ENCODE results near the gene HYAL3.
A peak's percentile ranks its signal among the peaks of the same experiment; 100 is the strongest.
"Not testable (repeated sequence)": the region's sequence is repeated elsewhere in the genome, so short reads cannot be mapped to it uniquely, and the experiment has no call there.

HYAL3 gene

GRCh38 chr3:50270422-50271224 lies 28.6 kb downstream of the HYAL3 start:
- no peak for DNase-seq (ENCODE audit: low read depth)

DNA sequence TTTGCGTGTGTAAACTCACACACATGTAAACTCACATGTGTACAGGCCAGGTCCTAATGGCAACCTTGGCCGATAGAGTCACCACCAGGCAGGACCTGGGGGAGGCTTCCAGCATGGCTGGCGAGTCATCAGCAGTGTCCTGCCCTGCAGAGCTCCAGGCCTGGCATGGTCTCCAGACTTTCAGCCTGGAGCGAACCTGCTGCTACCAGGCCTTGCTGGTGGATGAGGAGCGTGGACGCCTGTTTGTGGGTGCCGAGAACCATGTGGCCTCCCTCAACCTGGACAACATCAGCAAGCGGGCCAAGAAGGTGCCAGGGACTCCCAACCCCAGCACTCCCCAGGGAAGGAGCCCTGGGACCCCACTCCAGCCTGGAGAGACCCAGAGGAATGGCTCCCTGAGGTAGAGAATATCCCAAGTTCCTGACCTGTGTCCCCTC lies 29.2 kb downstream of the HYAL3 start:
- DNase-seq (ENCODE audit: low read depth) = no peak

DNA sequence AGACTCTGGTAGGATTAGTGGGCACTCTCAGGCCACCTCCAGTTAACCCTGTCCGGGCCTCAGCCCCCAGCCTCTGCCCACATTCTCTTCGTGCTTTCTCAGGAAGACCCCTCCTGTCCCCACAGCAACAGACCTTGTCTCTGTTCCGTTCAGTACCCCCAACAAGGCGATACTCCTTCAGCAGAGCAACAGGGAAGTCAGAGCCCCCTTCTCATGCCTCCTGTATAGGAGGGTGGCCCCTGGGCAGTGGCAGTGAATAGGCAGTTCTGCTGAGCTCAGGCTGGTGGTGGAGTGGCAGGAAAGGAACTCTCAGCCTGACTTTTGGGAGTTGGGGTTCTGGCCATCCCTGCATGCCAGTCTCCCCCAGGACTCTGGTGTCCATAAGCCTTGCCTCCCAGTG lies 29.7 kb downstream of the HYAL3 start:
- DNase-seq (ENCODE audit: low read depth) = no peak

GRCh38 chr3:50268703-50269451 lies 30.3 kb downstream of the HYAL3 start, which contains the start of gene SEMA3B:
Gene SEMA3B (plus strand): TSS chr3:50269147. CDS start chr3:50269241, 94 bp downstream.
- DNase-seq (ENCODE audit: low read depth) = no peak

DNA sequence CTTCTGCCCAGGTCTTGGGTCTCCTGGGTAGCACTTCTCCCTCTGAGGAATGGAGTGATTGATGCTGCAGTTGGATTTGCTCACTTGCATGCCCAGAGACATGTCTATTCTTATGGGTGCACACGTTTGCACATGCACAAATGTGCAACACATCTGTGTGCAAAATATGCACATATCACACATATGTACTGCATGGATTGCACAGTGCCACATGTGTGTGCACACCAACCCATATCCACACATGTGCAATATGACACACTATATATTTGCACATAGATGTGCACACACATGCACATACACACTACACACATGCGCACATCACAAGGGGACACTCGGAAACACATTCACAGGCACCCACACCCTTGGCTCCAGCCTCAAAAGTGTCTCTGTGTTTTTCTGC lies 30.9 kb downstream of the HYAL3 start:
- no peak for DNase-seq (ENCODE audit: low read depth)

DNA sequence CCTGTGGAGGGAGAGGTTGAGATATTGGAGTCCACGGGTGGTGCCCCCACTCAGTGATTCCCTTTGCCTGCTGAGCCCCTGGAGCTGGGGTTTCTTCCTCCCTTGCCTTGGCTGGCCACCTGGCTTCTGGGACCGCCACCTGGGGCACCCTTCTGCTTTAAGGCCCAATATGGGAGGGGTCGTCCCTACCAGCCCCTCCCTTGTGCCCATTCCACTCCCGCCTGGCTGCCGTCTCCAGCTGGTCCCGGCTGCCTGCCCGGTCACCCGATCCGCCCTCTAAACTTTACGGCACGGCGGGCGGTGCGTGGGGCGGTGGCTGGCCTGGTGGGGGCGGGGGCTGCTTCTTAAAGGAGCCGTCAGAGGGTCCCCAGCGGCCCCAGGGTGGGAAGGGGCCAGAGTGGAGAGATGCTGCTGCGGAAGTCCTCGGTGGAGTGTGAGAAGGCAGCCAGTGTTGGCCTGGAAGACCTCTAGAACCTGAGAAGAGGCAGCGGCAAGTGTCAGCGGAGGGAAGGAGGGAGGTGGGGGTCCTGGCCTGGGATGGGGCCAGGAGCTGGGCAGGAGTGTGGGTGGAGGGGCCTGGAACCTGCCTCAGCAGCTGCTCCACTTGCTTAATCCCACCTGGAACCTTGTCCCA lies 31.8 kb downstream of the HYAL3 start:
- no peak for DNase-seq (ENCODE audit: low read depth)

DNA sequence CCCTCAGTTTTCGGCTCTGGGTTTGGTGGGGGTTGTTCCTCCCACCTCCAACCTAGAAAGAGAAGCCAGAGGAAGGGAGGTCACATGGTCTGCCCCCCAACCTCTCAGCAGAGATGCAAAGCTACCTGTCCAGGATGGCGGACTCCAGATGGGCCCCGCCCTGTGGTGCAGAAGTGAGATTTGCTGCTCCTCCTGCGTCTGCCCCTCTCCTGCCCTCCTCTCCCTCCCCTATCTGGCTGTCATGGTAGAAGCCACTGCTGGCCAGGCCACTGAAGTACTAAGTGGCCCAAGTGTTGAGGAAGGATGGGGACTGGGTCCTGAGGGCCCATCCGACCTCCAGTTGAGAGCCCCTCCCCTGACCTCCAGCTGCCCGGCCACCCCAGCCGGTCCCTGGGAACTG lies 32.4 kb downstream of the HYAL3 start:
- DNase-seq (ENCODE audit: low read depth) = no peak

GRCh38 chr3:50266017-50266416 lies 33.2 kb downstream of the HYAL3 start:
- DNase-seq (ENCODE audit: low read depth) = no peak

DNA sequence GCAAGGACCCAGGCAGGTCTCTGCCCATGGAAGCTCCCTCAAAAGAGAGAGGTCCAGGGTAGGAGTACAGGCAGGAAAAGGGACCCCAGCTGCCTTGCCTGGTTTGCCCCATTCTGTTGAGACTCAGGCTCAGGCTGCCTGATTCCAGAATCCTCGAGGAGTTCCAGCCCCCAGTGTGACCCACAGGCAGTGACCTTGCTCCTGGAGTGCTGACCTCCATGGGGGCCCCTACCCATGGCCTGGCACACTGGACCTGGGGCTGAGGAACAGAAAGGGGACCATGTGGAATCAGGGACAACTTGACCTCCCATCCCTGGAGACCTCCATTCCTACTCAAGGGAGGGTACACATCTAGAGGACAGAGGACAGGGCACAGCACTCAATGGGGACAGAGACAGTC lies 33.6 kb downstream of the HYAL3 start:
- no peak for DNase-seq (ENCODE audit: low read depth)

DNA sequence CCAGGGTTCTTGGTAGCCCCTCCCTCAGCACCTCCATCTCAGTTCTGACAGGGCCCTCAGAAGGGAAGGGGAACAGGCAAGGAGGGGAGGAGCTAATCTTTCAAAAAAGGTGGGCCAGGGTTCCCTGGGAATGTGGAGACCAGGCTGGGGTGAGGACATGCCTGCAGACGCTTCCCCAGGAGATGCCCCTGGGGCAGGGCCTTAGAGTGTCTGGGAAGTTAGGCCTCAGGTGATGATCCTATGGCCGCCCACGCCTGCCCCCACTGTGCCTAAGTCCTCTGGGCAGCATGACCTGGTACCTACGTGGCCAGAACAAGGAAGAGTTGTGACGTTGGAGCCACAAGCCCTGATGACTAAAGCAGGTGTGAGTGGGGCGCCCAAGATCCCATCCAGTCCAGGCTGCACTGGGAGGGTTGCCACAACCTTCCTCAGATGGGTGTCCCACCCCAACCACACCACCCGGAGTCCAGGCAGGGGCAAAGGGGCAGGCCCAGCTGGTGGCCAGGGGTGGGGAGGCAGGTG lies 34.2 kb downstream of the HYAL3 start:
- no peak for DNase-seq (ENCODE audit: low read depth)

DNA sequence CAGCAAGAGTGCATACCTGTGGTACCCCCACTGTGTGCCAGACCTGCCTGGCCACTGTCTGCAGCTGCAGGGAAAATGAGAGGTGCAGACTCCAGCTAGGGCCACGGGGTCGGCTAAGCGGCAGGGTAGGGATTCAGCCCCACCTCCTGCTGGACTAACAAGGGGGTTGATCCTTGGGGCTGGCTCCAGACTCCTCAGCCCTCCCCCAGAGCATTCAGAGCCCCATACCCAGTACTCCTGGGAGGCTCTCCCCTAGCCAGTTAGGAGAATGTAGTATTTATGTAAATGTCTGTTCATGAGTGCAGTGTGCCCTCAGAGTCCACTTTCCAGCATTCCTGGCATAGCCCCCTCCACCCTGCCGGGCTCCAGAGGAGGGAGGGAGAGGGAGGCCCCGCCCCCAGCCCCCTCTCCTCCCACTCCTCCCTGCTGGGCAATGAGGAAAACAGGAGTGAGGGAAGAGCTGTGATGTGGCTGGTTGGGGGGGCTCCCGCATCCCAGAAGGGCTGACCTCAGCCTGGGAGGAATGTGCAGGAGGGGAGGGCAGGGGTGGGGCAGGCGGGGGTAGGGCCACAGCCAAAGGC lies 34.7 kb downstream of the HYAL3 start:
- DNase-seq (ENCODE audit: low read depth) = peak; percentile 88

DNA sequence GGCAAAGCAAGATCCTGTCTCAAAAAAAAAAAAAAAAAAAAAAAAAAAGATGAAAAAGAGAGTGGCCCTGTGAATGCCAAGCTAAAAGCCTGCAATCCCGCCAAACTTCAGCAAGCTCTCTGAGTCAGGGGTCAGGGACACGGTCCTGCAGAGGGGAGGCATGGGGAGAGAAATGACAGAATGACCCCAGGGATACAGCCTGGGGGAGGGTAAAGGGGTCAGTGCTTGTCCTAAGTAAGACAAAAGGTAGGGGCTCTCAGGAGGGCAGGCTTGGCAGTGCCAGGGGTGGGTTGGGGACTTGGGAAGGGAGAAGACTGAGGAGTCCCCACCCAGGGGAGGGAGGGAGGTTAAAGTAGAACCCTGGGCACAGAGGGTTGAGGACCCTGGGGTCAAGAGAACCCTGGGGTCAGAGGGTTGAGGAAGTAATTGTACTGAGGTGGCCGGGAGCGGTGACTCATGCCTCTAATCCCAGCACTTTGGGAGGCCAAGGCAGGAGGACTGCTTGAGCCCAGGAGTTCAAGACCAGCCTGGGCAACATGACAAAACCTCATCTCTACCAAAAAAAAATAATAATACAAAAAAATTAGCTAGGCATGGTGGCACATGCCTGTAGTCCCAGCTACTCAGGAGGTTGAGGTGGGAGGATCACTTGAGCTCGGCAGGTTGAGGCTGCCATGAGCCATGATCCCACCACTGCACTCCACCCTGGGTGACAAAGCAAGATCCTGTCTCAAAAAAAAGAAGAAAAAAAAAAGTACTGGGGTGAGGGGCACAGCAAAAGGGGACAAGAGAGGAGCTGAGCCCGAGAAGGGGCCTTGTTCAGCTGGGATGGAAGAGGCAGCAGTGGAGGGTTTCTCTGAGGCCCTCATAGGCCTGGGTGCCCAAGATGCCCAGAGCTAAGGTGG lies 35.5 kb downstream of the HYAL3 start:
- DNase-seq (ENCODE audit: low read depth) = no peak

GRCh38 chr3:50262778-50263177 lies 36.4 kb downstream of the HYAL3 start:
- DNase-seq (ENCODE audit: low read depth) = no peak

GRCh38 chr3:50262200-50262599 lies 37.0 kb downstream of the HYAL3 start:
- not testable (repeated sequence) for DNase-seq (ENCODE audit: low read depth)

- no peak for DNase-seq (ENCODE audit: low read depth)
These were observed 37.7 kb downstream of the HYAL3 start for GRCh38 chr3:50261505-50261904.

DNA sequence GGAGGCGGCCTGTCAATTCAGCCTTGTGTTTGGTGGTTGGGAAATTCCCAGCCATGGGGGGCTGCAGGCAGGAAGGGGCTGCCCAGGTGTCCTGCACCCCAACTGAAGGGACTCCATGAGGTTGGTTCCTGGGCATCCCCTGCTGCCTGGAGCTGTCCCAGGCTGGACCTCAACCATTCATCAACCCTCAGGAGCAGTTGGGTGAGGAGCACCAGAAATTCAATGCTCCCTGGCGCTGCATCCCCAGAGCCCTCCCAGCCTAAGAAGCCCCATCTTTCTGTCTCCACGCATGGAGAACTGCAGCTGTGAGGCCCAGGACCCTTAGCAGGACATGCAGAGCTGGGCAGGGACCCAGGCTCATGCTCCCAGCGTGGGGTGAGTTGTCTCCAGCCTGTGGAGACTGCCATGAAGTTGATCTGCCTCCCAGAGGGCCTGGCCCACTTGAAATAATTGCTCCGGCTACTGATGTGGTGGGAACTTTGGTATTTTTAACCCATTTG lies 38.2 kb downstream of the HYAL3 start:
- DNase-seq (ENCODE audit: low read depth) = no peak

DNA sequence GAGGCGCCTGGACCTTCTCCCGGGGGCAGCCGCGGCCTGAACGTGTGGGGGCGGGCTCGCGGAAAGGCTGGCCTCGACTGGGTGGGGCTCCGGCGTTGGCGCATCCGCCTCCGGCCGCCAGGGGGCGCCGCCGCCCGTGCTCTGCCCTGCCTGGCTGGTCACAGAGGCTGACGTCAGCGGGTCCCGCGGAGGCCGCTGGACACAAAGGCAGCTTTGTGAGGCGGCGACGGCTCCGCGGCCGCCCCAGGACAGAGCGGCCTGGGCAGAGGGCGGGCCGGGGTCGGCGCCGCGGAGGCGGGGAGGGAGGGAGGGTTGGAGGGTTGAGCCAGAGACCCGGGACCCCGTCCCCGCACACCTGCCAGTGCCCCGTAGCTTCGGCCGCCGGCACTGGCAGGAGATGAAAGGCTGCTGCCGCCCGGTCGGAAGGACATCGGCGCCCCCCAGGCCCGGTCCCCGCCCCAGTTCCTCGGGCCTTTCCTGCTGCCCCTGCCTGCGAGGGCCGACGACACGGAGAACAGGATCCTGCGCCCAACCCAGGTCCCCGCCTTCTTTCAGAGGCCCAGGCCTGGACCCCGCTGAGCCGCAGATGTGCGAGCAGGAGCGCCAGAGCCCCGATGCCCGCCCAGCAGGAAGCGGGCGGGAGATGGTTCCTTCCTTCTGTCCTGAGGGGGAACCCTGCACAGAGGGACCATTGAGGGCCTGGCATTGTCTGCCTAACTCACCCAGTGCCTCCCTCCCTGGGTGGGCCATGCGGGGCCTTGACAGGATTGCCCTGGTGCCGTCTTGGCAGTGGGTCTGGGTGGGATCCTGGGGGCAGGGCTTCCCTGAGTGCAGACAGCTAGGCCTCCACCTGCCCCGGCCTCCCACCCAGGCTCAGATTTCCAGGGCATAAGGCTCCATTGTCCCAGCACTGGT lies 38.9 kb downstream of the HYAL3 start:
- DNase-seq (ENCODE audit: low read depth) = peak; percentile 79

GRCh38 chr3:50259432-50260026 lies 39.7 kb downstream of the HYAL3 start:
- DNase-seq (ENCODE audit: low read depth) = no peak

DNA sequence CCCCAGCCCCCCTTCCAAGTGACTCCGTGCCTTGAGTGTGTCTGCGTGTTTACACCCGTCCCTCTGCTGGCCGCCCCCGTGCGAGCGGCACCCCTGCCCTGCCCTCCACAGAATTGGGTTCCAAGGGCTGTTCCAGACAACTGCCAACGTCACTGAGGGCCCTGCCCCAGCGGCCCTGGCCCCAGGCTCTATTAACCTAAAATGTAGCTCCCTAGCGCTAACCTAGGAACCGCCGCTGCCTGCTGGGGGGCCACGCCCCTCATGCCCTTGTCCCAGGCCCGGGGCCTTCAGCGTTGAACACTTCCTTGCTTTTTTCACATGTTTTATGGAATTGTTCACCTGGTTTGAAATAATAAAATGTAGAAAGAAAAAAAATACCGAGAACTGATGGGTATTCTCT lies 40.2 kb downstream of the HYAL3 start:
- no peak for DNase-seq (ENCODE audit: low read depth)
